Stimulated activated CD8-positive, alpha-beta memory T cell treated with anti-CD3 and anti-CD28 coated beads, Interleukin-15, amount 100 ng/mL, for 24 hours (primary cell): ENCODE measurements around the gene ANKRD62.
"Not testable (repeated sequence)": the region's sequence is repeated elsewhere in the genome, so short reads cannot be mapped to it uniquely, and the experiment has no call there.

Experiments
- DNase-seq: peaks from one replicate; pipeline ENCODE4 v3.0.0-alpha.2; 2020; ENCODE audit warnings: low read depth

The ANKRD62 gene

GRCh38 chr18:12066910-12067511 is 26.6 kb upstream of the ANKRD62 start:
- DNase-seq, result no peak

DNA sequence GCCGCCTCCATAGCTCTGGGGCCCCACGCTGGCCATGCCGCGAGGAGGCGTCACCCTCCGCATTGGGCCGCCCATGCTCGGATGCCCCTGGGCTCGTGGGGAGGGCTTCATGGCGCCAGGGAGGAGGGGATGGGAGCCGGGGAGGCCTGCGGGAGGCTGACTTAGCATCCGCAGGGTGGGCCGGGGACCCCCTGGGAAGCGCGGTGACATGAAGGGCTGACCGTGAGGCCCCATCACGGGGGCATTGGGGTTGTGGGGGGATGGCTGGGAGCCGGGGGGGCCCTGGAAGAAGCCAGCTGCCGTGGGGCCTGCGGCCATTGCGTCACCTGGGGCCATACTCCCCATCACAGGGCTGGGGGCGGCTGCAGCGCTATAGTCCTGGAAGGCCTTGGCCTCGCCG is 26.0 kb upstream of the ANKRD62 start:
- no peak for DNase-seq

DNA sequence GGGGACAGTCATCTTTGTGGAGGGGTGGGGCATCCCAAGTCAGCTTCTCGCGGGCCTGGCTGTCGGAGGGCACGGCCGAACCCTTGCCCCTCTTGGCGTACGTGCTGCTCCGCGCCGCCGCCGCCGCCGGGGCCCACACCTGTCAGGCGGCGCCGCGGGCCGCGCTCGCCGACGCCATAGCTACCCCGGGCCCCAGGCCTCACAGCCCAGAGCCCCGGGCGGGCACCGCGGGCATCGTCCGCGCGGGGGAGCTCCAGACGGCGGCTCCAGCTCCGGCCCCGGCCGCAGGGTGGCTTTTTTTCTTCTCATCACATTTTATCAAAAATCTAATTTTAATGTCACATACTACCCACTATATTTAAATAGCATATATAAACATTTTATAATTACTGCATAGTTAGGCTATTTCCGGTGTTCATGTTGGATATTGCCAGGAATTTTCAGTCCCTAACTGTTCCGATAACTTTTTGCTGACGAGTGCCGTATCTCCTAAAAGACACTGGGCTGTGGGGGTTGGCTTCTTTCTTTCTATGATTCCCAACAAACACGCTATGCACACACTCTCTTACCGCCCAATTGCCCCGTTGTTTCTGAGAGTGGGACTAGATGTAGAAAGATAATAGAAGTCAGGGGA is 25.2 kb upstream of the ANKRD62 start:
- not testable (repeated sequence) for DNase-seq

DNA sequence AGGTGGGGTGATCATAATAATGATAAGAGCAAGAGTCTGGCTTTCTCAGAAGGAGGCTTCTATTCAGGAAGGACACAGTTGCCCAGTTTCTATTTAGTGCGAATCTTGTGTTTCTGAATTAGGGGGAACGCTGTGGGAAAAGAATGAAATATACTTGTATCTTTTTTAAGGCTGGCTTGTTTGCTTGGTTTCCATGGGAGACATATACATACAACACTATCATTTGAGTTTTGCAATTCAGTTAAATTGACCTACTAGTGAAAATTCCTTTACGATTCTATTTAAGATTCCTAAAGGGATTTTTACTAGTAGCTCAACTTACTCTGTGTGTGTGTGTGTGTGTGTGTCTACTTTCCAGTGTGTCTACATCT is 24.7 kb upstream of the ANKRD62 start:
- no peak for DNase-seq

GRCh38 chr18:12071066-12071465 is 22.6 kb upstream of the ANKRD62 start:
- not testable (repeated sequence) for DNase-seq

- no peak for DNase-seq
Measured at GRCh38 chr18:12072996-12073395, 20.6 kb upstream of the ANKRD62 start.

- DNase-seq, result no peak
Measured at GRCh38 chr18:12074736-12075135, 18.9 kb upstream of the ANKRD62 start.

DNA sequence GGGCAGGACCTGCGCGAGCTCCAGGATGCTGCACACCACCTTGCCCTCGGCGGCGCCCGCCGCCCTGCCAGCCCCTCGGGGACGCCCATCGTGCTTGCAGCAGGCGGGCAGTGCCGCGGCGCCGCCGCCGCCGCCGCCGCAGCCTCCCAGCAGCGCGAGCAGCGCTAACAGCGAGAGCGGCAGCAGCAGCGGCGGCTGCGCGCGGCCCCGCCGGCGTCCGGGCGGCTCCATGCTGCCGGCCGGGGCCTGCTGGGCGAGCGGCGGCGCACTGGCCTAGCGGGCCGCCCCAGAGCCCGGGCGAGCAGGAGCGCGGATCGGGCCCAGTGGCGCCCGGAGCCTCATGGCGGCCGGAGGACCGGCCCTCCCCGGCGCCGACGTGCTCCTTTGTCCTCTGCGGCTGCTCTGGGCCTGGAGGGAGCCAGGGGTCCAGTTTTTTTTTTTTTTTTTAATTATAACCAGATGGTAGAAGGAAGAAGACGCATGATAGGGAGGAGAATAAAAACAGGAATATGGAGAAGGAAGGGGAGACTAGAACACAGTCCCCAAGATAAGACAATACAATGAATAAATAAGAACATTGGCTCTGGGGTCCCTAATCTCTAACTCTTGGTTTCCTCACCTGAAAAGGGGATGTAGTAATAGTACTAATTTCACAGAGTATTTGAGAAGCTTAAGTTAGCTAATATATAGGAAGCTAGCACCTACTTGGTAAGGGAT is 17.1 kb upstream of the ANKRD62 start:
- no peak for DNase-seq

GRCh38 chr18:12077994-12078393 is 15.6 kb upstream of the ANKRD62 start:
- DNase-seq, result not testable (repeated sequence)

DNA sequence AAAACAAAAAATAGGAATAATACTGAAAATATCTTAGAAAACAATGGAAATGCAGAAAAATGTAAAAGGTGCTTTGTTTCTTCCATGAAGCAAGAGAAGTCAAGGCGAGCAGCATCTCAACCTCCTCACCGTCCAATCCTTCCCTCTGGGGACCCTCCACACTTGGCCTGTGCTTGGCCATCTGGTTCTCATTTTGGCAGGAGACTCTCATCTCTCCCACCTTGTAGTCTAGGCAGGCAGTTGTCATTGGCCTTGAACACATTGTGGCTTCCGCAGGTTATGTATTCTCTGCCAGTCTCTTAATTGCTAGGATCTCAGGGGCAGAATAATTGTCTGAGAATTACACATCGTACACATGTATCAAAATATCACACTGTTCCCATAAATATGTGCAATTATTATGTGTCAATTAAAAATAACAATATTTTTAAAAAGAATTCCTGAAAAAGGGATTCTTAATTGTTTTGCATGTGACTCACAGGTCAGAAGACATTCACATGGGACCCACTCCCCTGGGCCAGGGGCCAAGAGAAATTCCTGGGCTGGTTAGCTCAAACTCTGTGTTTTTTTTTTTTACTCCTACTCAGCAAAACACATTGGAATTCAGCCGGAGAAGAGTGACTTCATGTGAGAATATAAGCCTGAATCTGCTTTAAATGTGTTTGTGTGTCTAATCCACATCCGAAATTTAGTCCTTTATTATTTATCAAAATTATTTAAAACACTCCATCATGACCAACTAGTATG is 14.0 kb upstream of the ANKRD62 start:
- DNase-seq, result no peak

- no peak for DNase-seq
Measured at GRCh38 chr18:12085136-12085535, 8.5 kb upstream of the ANKRD62 start.

DNA sequence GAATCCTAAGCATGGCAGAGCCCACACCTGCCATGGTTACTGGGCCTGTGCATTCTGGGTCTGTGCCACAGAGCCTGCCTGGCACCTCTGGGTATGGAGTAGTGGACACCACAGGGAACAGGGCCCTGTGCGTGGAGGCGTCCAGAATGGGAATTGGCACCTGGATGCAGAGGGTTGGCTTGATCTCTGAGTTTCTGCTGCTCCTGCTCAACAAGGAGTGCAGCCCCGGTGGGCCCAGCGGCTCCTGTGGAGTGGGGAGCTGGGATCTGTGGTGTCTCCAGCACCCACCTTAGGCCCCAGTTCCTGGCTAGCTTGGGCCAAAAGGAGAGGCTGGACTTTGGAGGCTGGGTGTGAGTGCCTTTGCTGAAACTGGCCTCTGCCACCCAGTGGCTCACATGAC is 7.9 kb upstream of the ANKRD62 start:
- no peak for DNase-seq

GRCh38 chr18:12086249-12086648 is 7.4 kb upstream of the ANKRD62 start:
- DNase-seq, result no peak

DNA sequence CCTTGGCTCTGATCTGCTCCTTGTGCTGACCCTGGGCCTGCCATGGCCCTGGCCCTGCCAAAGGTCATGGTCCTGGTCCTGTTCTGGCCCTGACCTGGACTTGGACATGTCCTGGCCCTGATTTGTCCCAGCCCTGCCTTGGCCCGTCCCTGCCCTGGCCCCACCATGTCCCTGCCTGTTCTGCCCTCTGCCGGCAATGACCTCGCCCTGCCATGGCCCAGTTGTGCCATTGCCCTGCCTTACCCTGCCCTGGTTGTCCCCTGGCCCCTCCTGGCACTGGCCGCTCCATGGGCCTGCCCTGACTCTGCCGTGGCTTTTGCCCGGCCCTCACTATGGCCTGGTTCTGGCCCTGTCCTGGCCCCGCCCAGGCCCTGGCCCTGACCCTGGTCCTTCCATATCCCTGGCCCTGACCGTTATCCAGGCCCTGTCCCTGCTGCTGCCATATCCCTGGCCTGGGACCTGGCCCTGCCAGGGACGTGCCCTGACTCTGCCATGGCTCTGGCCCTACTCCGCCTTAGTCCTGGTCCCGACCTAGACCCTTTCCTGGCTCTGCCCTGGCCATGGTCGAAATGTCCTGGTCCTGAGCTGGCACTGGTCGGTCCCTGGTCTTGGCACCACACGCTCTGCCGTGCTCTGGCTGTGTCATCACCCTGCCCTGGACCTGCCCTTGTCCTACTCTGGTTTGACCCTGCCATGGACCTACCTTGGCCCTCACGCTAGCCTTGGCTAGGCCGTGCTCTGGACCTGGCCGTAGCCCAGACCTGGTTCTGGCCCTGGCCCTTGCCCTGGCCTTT is 6.8 kb upstream of the ANKRD62 start:
- no peak for DNase-seq

DNA sequence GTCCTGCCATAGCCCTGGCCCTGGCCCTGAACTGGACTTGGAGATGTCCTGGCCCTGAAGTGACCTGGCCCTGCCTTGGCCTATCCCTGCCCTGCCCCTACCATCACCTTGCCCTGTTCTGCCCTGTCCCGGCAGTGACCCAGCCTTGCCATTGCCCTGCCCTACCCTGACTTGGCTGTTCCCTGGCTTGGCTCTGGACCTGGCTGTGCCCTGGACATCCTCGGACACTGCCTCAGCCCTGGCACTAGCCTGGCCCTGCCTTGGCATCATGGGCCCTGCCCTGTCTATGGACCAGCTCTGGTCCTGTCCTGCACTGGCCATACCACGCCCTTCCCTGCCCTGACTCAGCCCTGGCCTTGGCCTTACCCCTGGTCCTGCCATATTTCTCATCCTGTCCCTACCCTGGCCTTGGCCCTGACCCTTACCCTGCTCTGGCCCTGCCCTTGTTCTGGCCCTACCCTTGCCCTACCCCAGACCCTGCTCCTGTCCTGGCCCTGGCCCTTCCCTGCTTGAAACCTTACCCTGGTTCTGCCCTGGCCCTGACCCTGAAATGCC is 6.1 kb upstream of the ANKRD62 start:
- no peak for DNase-seq

DNA sequence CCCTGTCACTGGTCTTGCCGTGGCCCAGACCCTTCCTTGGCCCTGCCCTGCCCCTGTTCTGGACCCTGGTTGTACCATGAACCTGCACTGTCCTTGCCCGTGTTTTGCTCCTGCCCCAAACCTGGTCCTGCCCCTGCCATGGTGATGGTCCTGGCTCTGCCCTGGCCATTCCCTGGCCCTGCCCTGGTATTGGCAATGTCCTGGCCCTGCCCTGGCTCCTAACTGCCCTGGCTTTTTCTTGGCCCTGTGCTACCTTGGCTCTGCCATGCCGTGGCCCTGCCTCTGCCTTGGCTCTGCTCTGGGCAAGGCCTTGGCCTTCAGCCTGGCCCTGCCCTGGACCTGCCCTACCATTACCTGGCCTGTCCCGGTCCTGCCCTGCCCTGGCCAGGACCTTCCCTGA is 5.5 kb upstream of the ANKRD62 start:
- no peak for DNase-seq

DNA sequence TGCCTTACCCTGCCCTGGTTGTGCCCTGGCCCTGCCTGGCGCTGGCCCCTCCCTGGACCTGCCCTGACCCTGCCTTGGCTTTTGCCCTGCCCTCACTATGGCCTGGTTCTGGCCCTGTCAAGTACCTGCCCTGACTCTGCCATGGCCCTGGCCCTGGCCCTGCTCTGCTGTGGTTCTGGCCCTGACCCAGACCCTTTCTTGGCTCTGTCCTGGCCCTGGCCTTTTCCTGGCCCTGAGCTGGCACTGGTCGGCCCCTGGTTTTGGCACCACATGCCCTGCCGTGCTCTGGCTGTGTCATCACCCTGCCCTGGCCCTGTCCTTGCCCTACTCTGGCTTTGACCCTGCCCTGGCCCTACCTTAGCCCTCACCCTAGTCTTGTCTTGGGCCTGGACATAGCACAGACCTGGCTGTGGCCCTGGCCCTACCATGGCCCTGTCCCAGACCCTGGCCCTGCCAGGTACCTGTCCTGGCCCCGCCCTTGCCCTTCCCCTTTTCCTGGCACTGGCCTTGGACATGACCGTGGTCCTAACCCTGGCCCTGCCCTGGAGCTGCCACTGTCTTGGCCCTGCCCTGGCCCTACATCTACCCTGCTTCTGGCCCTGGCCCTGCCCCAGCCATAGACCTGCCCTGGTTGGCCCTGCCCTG is 4.8 kb upstream of the ANKRD62 start:
- DNase-seq, result no peak

GRCh38 chr18:12091538-12092141 is 2.0 kb upstream of the ANKRD62 start:
- DNase-seq, result no peak

DNA sequence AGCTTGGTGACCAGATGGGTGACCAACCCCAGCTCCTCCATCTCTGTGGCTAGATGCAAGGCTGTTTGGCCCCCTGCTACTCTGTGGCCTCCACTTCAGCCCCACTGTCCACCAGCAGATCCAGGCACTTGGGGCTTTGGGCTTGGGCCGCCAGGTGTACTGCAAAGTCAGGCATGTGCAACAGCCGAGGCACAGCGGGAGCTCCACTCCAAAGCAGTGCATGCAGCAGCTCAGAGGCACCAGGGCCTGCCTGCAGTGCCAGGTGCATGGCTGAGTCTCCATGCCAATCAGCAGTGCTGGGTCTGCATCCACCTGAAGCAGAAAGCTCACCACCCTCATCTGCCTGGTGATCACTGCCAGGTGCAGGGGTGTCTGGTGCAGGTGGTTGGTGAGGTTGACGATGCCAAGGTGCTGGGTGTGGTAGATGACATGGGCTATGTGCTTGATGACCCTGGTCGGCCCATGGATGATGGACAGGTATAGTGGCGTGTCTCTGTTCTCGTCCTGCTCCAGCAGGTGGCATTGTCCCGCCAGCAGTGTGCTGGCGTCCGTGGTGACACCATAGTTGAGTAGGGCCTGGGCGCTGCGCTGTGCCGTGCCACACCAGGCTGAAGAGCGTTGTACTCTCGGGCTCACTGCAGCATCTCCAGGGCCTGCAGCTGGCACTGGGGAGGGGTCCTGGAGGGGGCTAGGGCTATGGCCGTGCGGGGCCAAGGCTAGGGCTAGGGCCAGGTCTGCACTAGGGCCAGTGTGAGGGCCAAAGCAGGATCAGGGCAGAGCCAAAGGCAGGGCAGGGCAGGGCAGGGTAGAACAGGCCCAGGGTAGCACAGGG is 1.0 kb upstream of the ANKRD62 start:
- DNase-seq, result no peak

DNA sequence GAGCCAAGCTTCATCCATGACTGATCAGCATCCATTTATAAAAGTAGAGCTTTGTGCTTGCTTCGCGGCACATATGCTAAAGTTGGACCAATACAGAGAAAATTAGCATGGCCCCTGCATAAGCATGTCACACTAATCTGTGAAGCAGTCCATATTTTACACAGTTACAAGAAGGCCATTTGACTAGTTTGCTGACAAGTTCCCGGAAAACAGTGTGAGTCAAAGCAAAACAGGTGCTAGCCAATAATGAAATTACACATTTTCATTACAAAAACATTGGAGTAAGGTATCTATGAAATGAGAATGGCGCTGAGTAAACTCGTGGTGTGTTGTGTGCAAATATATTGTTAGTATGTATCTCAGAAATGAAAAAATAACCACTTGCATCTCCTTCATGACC is 4.7 kb downstream of the ANKRD62 start:
- DNase-seq, result no peak
